NT2/D1 (cell line): Measurements from ENCODE around the gene POGLUT3.

ENCODE experiments used
- YY1 ChIP-seq: IDR thresholded peaks from 2 replicates; pipeline ENCODE4 v1.6.1; 2011; ENCODE audit not compliant: insufficient read length, insufficient read depth
- ZNF274 ChIP-seq: IDR thresholded peaks from 2 replicates; pipeline ENCODE4 v1.6.1; 2011; ENCODE audit warnings: mild to moderate bottlenecking, low read depth, low read length

DNA sequence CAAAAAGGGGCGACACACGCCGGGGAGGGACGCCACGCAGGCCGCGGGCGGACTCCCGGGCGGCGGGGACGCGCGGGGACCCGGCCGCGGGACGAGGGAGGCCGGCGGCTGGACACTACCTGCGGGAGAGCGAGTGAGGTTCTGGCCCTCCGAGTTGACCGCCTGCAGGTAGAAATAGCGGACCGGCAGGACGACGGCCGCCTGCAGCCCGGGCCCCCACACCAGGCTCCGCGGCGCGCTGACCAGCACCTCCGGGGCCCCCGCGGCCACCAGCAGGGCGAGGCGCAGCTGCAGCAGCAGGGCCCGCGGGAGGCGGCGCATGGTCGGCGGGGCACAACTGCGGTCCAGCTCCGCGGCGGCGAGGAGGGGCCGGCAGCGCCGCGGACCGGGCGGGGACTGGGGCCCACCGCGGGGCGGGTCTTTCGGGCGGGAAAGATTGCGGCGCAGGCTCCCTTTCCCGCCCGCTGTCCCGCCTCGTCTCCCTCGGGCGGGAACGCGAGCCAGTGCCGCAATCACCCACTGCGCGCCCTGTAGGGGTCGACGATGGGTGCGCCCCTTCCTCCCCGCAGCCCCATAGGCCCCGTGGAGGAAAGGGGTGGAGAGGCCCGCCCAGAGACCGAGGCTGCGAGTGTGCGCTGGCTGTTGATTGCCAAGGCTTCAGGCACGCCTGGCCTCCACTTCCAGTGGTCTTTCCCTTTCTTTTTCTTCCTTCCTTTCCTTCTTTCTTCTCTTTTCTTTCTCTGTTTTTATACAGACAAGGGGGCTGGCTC is at the start of gene POGLUT3:
- no peak for TF ChIP-seq ZNF274
- no peak for TF ChIP-seq YY1
